ENCODE data around the gene GRIK1. TPM values are rescaled to one million over a fixed set of nuclear protein-coding genes. Genes with fewer than 3 reads are reported as not detected.

GRIK1 gene
- polyA plus RNA-seq, 1 donor, result 0.39 TPM

DNA sequence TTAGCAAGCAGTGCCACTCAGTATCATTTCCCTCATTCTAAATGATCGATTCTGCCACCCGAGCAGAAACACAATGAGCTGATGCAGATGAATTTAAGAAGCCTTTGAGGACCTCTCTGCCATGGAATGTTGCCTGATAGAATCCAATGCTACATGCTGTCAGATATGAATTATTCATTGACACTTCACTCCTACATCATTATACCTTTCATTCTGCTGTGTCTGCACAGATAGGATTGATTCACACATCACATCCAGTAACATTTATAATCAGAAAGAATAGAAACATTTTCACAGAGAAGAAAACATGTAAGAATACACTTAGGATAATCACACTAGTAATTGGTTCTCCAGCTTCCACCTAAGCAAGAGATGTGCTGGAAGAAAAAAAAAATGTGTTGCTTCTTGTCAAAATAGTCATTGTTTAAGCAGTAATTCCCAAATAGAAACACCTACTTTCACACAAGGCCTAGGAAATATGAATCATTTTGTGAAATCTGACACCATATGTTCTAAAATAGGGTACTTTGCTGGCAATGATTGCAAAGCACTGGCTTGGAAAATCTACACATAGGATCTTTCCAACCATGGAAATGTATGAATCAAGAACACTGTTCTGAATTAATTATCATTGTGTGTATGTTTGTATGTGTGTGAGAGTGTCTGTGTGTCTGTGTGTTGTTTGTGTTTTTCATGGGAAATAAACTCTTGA lies 110.1 kb downstream of the GRIK1 start:
- no peak for DNase-seq (ENCODE audit: low read depth)

DNA sequence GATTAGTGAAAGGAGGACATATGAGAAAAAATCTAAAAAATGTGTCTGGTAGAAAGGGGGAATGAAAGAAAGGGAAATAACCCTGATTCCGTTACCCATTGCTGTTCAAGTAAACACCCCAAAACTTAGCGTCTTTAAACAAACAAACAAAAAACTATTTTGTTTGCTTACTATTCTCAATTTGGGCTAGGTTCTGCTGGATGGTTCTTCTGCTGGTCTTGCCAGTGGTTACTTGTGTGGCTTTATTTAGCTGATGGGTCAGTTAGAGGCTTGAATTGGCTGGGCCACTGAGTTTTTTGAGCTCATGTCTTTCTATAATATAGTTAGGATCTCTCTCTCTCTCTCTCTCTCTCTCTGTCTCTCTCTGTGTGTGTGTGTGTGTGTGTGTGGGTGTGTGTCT lies 112.1 kb downstream of the GRIK1 start:
- no peak for DNase-seq (ENCODE audit: low read depth)

DNA sequence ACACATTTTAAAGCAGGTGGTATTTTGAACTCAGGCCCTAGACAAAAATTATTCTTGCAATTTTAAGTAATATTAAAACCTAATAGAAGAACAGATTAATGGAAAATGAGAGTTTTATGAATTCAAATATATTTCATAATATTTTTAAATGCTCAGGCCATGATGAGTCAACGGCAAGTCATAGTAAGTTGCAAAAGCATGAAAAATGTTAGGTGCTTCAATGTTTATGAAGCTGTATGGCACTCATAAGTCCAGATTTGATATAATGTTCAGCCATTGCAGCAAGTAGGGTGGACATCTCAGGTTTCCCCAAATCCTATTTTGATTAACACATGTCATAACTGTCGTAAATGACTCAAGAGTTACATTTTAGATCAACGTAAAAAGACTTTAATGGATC lies 112.6 kb downstream of the GRIK1 start:
- no peak for DNase-seq (ENCODE audit: low read depth)

DNA sequence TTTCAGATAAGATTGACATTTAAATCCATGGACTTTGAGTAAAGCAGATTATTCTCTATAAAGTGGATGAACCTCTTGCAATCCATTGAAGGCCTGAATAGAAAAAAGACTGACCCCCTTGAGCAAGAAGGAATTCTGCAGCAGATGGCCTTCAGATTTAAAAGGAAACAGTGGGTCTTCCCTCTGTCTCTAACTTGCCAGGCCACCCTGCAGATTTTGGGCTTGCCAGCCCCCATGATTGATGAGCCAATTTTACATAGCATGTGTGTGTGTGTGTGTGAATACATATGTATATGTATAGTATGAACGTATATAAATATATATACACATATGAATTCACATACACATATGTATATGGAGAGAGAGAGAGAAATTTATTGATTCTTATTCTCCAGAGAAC lies 113.4 kb downstream of the GRIK1 start:
- DNase-seq (ENCODE audit: low read depth), result no peak

DNA sequence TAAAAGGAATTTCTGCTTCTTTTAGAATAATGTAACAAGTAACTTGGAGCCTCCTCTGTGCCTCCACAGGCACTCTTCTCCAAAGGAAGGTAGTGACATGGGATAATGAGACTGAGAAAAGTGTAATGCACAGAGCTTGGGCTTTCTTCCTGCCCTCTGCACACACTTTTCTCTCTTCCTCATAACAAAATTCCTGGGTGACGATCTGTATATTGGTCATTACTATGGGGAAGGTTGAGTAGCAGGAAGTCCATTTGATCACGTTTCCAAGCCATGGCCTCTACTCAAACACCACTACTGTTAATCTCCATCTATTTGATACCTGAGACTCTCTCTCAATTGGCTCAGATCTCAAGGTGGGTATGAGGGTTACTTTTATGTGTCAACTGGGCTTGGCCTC lies 113.9 kb downstream of the GRIK1 start:
- no peak for DNase-seq (ENCODE audit: low read depth)

DNA sequence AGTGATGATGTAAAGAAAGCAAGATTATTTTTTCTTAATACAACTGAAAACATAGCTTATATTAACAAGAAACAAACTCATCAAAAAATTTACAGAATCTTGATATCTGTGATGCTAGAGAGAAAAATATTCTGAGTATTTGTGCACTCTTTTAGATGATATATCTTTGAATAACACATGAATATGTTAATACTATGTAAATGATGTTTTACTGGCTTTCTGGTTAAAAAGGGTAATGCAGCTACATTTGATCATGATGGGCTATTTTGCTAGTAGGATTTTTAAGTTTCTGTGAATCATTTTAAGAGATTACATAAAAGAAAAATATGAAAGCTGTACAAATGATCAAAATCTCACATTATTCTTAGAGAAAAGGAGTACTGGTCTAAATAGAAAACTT lies 114.5 kb downstream of the GRIK1 start:
- no peak for DNase-seq (ENCODE audit: low read depth)

DNA sequence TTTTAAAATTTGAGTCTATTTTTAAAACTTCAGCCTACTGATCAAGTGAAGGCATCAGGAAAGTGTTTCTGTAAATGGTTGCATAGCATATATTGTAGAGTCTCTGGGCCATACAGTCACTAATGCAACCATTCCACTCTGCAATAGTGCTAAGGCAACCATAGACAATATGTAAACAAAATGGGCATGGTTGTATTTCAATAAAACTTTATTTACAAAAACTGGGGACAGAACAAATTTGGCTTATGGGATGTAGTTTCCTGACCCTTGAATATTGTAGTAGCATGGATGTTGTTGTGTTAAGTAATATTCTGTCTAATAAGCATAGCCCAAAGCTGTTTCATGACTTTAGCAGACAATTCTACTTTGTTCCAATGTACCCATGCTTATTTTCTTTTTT lies 117.7 kb downstream of the GRIK1 start:
- no peak for DNase-seq (ENCODE audit: low read depth)

DNA sequence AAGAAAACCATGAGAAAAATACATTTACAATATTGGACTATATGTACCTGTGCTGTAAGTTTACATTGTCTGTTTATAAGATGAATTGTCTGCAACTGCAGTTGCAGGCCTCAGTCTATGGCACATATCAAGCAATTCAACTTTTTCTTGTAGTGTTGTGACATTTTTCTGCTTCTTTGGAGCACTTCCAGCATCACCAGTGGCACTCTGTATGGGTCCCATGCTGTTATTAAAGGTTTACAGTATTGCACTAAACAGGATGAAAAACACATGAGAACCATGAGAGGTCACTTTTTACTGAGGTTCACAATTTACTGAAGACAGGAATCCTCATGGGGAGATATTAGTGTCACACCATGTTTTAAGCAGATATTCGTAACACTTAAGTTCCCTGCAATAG lies 118.6 kb downstream of the GRIK1 start:
- DNase-seq (ENCODE audit: low read depth), result no peak

DNA sequence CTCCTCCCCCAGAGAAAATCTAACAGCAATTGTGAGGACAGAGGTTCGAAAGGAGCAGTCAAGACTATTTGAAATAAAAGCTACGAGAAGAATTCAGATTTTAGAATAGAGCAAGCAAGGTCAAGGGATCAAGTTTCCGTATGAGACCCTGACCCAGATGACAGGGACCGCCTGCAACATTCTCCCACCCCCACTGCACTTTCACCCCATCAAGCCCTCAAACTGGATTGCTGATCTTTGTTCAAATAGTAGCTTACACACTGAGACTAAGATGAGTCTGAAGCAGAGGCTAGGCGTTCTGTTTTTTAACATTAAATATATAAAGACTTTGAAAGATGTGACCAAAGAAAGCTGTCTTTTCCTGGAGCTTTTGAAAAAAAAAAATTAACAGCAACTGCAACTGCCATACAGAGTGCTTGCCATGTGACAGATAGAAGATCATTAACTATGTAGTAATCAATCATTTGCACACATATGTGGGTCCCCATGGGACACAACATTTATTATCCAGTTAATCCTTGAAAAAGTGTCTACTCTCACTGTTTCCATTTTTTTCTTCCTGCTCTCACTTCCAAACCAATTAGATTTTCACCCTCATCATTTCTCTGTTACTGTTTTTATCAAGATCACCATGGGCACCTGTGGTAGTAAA lies 120.0 kb downstream of the GRIK1 start:
- no peak for DNase-seq (ENCODE audit: low read depth)

DNA sequence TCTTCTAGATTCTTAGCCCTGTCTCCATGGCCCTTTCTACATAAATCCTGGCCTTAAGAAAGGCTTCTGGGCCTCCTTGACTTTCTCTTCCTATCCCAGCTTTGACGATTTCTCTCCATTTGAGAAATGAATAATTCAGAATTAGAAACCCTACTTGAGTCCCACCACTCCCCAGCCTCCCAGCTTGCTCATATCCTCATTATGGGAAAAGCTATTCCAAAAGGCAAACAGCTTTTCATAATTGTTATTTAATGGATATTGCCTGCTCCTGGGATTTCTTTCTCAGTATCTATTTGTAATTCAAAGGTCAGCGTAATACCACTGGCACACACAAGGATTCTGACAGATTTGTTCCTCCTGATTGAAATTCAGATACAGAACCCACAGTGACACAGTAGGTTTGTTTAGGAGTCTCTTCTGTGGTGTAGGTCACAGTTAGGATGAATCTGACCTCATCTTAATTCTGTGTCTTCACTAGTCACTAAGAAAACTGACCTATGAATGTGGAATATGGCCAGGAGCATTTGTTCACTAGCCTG lies 121.3 kb downstream of the GRIK1 start:
- no peak for DNase-seq (ENCODE audit: low read depth)

DNA sequence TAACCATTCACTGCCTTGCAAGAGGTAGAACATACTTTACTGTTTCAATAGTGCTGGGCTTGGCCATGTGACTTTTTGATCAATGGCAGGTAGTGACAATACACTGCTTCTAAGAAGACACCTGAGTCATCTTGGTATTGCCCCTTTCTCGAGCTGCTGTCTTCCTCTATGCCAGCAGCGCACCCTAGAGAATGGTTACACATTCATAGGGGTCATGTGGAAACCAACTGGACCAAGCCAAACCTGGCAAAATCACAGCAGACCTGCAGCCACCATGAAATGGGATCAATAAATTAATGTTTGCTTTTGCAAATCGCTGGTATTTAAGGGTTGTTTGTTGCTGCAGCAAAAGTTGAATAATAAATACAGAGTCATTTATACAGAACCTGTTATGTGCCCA lies 122.3 kb downstream of the GRIK1 start:
- no peak for DNase-seq (ENCODE audit: low read depth)

DNA sequence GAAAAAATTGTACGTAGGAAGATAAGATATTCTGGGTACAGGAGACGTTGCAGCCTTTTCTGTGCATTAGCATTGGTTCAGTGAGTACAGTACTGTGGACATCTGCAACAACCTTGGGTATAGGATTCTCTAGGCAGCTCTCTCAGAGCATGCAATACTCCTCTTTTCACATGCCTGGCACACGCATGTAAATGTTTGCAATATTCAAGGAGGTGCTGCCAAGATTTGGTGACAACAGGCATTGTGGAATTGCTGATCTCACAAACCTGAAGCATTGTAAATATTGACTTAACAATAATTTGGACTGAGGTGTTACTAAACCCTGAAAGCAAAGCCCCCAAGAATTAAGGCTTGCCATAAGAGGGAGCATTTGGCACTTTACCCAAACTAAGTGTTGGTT lies 126.8 kb downstream of the GRIK1 start:
- DNase-seq (ENCODE audit: low read depth), result no peak

DNA sequence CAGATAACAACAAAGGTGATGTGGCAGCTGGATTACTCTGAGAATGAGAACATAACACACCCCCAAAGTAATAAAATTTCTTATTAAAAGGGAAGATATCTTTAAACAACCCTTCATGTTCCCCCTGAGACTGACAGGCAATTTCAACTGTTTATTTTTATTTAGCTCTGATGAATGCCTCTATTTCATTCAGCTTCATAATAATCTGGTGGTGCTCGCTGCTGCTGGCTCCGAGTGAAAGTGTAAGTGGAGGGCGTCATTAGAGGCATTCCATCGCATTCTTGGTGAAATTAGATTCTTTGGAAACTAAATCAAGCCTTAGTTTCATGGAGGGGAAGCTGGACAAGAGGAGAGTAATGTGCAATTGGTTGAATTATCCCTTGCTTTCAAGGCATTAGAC lies 128.9 kb downstream of the GRIK1 start:
- DNase-seq (ENCODE audit: low read depth), result no peak

DNA sequence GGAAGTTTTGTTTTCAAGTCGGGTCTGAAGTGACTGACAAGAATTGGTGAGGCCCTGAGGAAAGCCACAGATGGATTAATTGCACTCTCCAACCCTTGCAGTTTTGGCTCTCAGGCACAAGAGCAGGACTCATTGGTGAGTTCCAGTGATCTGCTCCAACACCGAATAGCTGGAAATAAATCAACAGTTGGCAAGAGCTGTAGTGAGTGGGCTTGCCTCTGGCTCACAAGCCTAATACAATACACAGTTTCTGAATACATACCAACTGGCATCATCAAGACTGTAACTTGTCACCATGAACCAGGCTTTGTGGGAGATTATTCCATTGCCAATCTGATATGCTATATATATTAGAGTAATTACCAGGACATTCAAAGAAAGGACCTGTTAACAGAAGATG lies 131.6 kb downstream of the GRIK1 start:
- no peak for DNase-seq (ENCODE audit: low read depth)

DNA sequence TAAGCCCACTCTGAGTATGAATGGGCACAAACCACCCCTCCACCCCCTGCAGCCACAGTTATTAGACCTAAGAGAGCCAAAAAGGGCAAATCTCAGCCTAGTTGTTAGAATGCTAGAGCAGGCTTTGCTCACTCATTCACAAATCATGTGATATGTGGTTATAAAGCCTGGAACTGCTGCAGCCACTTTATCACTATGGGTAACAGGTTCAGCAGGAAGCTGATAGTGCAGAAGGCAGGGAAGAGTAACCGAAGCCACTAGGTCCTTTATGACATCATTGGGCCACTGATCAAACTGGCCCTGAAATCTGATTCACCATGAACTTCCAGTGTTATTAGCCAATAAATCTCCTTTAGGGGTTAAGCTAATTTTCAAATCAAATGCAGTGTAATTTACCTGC lies 134.7 kb downstream of the GRIK1 start:
- DNase-seq (ENCODE audit: low read depth), result no peak

DNA sequence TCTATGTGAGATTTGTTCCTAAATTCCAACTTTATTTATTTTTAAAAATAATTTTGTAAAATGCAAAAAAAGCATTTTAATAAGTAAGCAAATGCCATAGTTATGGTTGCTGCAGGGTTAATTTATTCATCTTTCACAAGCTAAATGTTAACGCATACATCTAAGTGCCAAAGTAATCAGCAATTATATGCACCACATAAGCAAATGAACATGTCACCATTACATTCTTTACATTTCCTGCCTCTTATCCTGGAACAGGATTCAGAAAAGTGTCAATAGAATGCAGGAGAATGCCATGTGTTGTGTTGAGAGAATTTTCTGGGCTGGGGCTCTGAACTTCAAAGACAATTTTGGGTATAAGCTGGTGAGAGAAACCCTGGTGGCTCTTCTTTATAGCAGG lies 136.6 kb downstream of the GRIK1 start:
- no peak for DNase-seq (ENCODE audit: low read depth)

DNA sequence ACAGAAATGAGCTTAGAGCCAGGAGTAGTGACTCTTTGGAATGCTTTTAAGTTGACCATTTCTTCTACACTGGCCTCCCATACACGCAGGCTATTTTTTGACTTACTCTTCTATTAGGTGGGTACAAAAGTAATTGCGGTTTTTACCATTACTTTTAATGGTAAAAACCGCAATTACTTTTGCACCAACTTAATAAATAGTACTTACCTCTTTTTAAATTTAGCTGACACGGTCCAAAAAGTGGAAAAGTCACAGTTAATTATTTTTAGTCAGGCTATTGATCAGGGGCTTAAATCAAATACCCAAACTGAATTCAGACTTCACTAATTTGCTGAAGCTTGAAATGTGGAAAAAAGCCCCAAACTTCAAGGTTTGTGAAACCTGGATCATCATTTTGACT lies 138.7 kb downstream of the GRIK1 start:
- DNase-seq (ENCODE audit: low read depth), result no peak

DNA sequence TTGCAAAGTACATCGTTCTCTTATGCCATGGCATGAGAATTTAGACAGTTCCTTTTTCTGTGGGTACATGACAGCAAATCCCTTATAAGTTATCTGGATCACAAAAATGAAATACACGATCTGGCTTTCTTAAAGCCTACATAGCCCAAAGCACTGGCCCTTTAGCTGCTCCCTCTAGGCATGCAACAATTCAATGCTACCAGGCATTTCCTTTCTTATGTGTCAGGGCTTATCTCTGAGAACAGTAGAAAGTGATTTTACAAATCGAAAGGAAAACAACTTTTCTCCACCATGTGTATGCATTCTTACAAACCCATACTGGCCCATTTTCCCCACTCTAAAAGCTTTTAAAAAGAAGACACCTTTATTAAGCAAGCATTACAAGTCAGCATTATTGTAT lies 139.7 kb downstream of the GRIK1 start:
- no peak for DNase-seq (ENCODE audit: low read depth)

DNA sequence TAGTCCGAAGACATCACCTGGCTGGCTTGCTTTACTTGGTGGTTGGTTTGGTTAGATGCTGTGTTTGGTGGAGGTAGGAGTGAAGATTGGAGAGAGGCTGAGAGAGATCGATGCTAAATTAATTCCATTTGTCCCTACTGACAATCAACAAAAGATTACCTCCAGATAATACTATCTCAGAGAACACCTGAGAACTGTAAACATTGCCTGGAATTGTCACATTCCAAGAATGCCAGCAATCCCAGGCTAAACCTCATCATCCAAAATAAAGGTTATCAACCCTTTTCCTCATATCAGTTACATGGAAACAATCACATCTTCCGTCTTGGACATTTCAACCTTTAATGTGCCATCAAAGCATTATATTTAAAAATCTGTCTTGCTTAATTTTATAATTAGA lies 141.0 kb downstream of the GRIK1 start:
- DNase-seq (ENCODE audit: low read depth), result no peak

DNA sequence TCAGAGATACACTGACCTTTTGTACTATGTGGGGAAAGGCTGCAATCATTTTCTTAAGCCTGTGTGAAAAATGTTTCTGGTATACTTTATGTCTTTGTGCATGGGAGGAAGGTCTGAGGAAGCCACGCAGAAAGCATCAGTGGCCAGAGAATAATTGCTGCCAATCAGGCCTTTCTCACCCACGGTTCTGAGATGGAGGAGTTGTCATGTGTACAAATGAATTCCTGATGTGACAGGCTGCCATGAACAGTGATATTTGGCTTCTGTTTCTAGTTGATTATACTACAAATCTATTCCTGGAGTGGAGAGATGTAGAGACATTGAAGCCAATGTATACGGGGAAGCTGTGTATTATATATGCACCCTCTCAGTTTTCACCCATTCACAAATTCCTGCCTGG lies 142.6 kb downstream of the GRIK1 start:
- DNase-seq (ENCODE audit: low read depth), result no peak

DNA sequence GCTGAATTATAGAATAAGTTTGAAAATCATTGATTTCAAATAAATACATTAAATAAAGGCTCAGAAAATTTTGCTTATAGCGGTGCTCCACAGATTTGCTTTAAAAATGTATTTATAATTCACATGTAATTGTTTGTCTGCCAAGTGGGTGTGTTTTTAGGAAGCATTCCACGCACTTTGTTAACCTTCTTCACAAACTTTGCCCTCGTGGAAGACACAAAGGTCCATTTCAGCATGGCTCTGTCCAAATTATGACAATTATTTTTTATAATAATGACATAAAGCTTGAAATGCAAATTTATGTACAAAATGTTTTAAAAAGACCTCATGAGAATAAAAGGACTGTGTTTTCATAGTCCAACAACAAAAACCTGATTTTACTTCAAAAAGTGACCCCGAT lies 146.1 kb downstream of the GRIK1 start:
- no peak for DNase-seq (ENCODE audit: low read depth)

DNA sequence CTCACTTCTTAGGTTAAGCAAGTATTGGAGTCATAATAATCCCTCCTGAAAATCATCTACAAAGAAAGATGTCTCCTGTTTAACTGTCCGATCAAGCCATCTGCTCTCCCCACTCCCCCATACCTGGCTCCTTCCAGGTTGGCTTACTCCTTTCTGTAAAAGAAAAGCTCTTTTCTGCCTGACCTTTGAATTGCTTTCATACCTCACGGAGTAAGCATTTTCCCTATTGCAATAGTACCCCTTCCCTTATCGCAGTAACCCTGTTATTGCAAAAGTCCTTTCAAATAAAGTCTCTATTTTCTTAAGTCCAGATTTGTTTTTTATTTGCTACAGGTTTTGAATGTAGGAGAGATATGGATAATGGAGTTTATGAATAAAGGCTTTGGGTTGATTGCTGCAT lies 150.4 kb downstream of the GRIK1 start:
- no peak for DNase-seq (ENCODE audit: low read depth)

DNA sequence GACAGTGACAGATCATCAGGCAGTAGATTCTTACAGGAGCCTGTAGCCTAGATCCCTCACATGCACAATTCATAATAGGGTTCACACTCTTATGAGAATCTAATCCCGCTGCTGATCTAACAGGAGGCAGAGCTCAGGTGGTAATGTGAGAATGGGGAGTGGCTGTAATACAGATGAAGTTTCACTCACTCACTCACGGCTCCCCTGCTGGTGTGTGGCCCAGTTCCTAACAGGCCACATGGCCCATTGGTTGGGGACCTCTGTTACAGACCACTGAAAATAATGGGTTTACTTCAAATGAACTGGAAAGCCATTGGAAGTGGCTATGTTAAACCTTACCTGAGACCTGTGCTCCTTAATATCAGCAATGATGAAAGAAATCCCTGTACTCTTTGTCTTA lies 151.0 kb downstream of the GRIK1 start:
- DNase-seq (ENCODE audit: low read depth), result no peak

All from forelimb muscle (tissue), 1 donor.